BLaER1 (cell line): Measurements from ENCODE around the gene PTPRD.

ENCODE experiments used
- H3K27ac ChIP-seq: shearing (Covaris generic); formaldehyde crosslinking; 2 replicates; pipeline ENCODE4 v1.8.1; 2022
- H3K27me3 ChIP-seq: shearing (Covaris generic); formaldehyde crosslinking; 2 replicates; pipeline ENCODE4 v1.8.1; 2022
- H3K36me3 ChIP-seq: shearing (Covaris generic); formaldehyde crosslinking; 2 replicates; pipeline ENCODE4 v1.8.1; 2022
- H3K4me1 ChIP-seq: shearing (Covaris generic); formaldehyde crosslinking; 2 replicates; pipeline ENCODE4 v1.8.1; 2022
- H3K4me2 ChIP-seq: shearing (Covaris generic); formaldehyde crosslinking; 2 replicates; pipeline ENCODE4 v1.8.1; 2022
- H3K4me3 ChIP-seq: shearing (Covaris generic); formaldehyde crosslinking; 2 replicates; pipeline ENCODE4 v1.8.1; 2022
- H3K9ac ChIP-seq: shearing (Covaris generic); formaldehyde crosslinking; 2 replicates; pipeline ENCODE4 v1.8.1; 2022
- H3K9me3 ChIP-seq: shearing (Covaris generic); formaldehyde crosslinking; 2 replicates; pipeline ENCODE4 v1.8.1; 2022
- H4K20me1 ChIP-seq: shearing (Covaris generic); formaldehyde crosslinking; 2 replicates; pipeline ENCODE4 v1.8.1; 2022
- Cebpa-rat ChIP-seq: shearing (Covaris generic); IDR thresholded peaks from 2 replicates; pipeline ENCODE4 v1.8.1; 2022

The PTPRD gene

DNA sequence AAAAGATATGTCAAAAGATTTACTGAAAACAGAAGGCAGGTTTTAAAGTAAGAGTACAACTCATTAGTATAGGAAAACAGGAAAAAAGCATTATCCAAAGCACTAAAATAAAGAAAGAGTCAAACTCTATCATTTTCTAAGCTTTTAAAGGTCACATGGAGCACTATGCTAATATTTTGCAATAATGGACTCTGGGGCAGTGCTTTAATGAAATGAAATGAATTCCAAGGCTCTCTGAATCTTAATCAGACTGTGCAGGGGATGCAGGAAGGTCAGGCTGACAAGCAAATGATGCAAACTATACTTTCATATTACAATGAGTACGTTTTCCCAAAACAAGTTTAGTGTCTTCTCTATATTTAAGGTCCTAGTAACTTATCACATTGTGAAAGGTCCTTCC, 1831.3 kb downstream of the PTPRD start:
- H3K4me3 ChIP-seq: no peak overlapping the region
- H4K20me1 ChIP-seq: no peaks in the 10 kb centered on the region
- H3K27me3 ChIP-seq: no peaks in the 10 kb centered on the region
- TF ChIP-seq Cebpa-rat: no peak
- no peak overlapping the region for H3K9ac ChIP-seq
- no peaks in the 10 kb centered on the region for H3K9me3 ChIP-seq
- H3K27ac ChIP-seq: no peak overlapping the region
- no peaks in the 10 kb centered on the region for H3K4me1 ChIP-seq
- no peak overlapping the region for H3K4me2 ChIP-seq
- H3K36me3 ChIP-seq: no peaks in the 10 kb centered on the region

- TF ChIP-seq Cebpa-rat: no peak
- no peaks in the 10 kb centered on the region for H3K4me1 ChIP-seq
- H3K4me2 ChIP-seq: no peak overlapping the region
These were observed 1832.4 kb downstream of the PTPRD start for GRCh38 chr9:8780386-8780785.

DNA sequence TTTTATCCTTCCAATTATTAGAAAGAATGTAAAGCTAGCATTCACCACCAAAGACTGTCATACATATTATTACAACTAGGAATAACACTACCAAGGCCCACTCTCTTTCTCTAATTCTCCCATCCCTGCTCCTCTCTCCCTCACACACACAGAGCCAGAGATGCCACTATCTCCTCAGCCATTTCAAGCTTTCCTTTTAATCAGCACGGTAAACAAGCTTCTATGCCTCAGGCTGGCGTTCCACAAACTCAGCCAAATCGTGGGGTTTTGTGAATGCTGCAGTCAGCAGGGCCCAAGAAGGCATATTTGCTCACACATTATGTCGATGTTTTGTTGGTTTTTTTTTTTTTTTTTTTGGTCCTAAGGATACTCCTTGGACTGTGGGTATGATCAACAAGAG, 1833.3 kb downstream of the PTPRD start:
- Histone ChIP-seq H3K9me3 (no peaks in the 10 kb centered on the region), H4K20me1 (no peaks in the 10 kb centered on the region), H3K4me2 (no peak overlapping the region), H3K9ac (no peak overlapping the region), H3K4me1 (no peaks in the 10 kb centered on the region), H3K36me3 (no peaks in the 10 kb centered on the region), H3K27ac (no peak overlapping the region), H3K27me3 (no peaks in the 10 kb centered on the region), H3K4me3 (no peak overlapping the region)
- TF ChIP-seq Cebpa-rat: no peak

More at GRCh38 chr9:8780386-8780785, 1832.4 kb downstream of the PTPRD start:
- Histone ChIP-seq H3K9me3 (no peaks in the 10 kb centered on the region), H3K27ac (no peak overlapping the region), H3K9ac (no peak overlapping the region), H3K27me3 (no peaks in the 10 kb centered on the region), H3K36me3 (no peaks in the 10 kb centered on the region), H4K20me1 (no peaks in the 10 kb centered on the region), H3K4me3 (no peak overlapping the region)

GRCh38 chr9:8778356-8778755, 1834.4 kb downstream of the PTPRD start:
- H3K4me1 ChIP-seq: no peaks in the 10 kb centered on the region
- H3K27me3 ChIP-seq: no peaks in the 10 kb centered on the region
- no peaks in the 10 kb centered on the region for H4K20me1 ChIP-seq
- no peak overlapping the region for H3K4me3 ChIP-seq
- no peak overlapping the region for H3K4me2 ChIP-seq
- no peaks in the 10 kb centered on the region for H3K36me3 ChIP-seq
- no peak for TF ChIP-seq Cebpa-rat
- no peaks in the 10 kb centered on the region for H3K9me3 ChIP-seq
- H3K9ac ChIP-seq: no peak overlapping the region
- H3K27ac ChIP-seq: no peak overlapping the region

DNA sequence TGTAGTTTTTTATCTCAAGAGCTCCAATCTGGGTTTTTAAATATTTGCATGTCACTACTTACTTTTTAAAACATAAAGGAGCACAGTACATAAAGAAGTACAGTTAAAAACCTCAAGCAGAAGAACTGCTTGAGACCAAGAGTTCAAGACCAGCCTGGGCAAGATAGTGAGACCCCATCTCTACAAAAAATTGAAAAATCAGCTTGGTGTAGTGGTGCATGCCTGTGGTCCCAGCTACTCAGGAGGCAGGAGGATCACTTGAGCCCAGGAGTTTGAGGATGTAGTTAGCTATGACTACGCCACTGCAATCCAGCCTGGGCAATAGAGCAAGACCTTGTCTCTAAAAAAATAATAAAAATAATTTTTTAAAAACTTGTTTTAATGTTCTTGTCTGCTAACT, 1840.5 kb downstream of the PTPRD start:
- no peak for TF ChIP-seq Cebpa-rat
- H3K4me2 ChIP-seq: no peak overlapping the region

GRCh38 chr9:8769153-8769552, 1843.6 kb downstream of the PTPRD start:
- no peaks in the 10 kb centered on the region for H3K4me1 ChIP-seq
- no peak overlapping the region for H3K27ac ChIP-seq
- no peaks in the 10 kb centered on the region for H3K9me3 ChIP-seq
- no peak overlapping the region for H3K9ac ChIP-seq
- H3K36me3 ChIP-seq: no peaks in the 10 kb centered on the region
- no peaks in the 10 kb centered on the region for H4K20me1 ChIP-seq
- TF ChIP-seq Cebpa-rat: no peak
- no peak overlapping the region for H3K4me3 ChIP-seq
- no peaks in the 10 kb centered on the region for H3K27me3 ChIP-seq
- no peak overlapping the region for H3K4me2 ChIP-seq

More for the DNA sequence above, 1840.5 kb downstream of the PTPRD start:
- Histone ChIP-seq H4K20me1 (no peaks in the 10 kb centered on the region), H3K9ac (no peak overlapping the region), H3K27ac (no peak overlapping the region), H3K4me3 (no peak overlapping the region), H3K4me1 (no peaks in the 10 kb centered on the region), H3K36me3 (no peaks in the 10 kb centered on the region), H3K9me3 (no peaks in the 10 kb centered on the region), H3K27me3 (no peaks in the 10 kb centered on the region)

DNA sequence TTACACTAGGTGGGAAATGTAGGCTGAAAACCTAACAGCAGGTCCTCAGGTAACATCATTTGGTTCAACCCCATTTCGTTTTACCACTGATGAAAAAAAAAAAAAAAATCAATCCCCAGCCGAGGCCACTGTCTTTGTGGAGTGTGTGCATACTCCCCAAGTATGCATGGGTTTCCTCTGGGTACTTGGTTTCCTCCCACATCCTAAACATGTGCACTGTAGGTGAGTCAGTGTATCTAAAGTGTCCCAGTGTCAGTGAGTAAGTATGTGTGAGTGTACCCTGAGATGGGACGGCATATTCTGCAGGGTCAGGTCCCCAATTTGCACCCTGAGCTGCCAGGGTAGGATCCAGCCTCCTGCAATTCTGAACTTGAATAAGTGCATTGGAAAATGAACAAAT, 1846.7 kb downstream of the PTPRD start:
- no peaks in the 10 kb centered on the region for H3K27me3 ChIP-seq
- H3K4me2 ChIP-seq: no peak overlapping the region
- H3K9ac ChIP-seq: no peak overlapping the region
- no peaks in the 10 kb centered on the region for H3K4me1 ChIP-seq
- no peak for TF ChIP-seq Cebpa-rat
- no peak overlapping the region for H3K27ac ChIP-seq
- no peaks in the 10 kb centered on the region for H4K20me1 ChIP-seq
- no peaks in the 10 kb centered on the region for H3K36me3 ChIP-seq
- no peak overlapping the region for H3K4me3 ChIP-seq
- no peaks in the 10 kb centered on the region for H3K9me3 ChIP-seq

DNA sequence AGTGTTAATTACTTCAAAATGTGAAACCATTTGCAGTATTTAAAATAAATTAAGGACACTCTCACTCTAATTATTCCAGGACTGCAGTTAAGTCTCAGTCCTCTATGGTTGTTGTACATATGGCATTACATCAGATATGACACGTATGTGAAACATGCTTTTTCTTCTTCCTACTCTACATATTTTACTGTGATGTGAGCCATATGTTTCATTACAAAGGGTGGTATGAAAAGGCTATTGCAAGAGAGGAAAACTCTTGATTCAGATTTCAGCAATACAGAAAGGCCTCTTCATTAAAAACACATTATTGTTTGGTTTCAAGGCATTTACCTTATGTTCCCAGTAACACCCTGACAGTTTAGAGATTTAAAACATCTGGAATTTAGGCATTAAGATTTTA, 1848.8 kb downstream of the PTPRD start:
- Histone ChIP-seq H3K36me3 (no peaks in the 10 kb centered on the region), H3K27ac (no peak overlapping the region), H4K20me1 (no peaks in the 10 kb centered on the region), H3K9ac (no peak overlapping the region), H3K4me2 (no peak overlapping the region), H3K4me3 (no peak overlapping the region), H3K9me3 (no peaks in the 10 kb centered on the region), H3K27me3 (no peaks in the 10 kb centered on the region), H3K4me1 (no peaks in the 10 kb centered on the region)
- no peak for TF ChIP-seq Cebpa-rat

GRCh38 chr9:8762479-8763085, 1850.2 kb downstream of the PTPRD start:
- no peaks in the 10 kb centered on the region for H3K36me3 ChIP-seq
- H3K27me3 ChIP-seq: no peaks in the 10 kb centered on the region
- no peak for TF ChIP-seq Cebpa-rat
- no peaks in the 10 kb centered on the region for H3K9me3 ChIP-seq
- no peak overlapping the region for H3K9ac ChIP-seq
- no peak overlapping the region for H3K4me2 ChIP-seq
- no peak overlapping the region for H3K27ac ChIP-seq
- H3K4me1 ChIP-seq: no peaks in the 10 kb centered on the region
- no peaks in the 10 kb centered on the region for H4K20me1 ChIP-seq
- no peak overlapping the region for H3K4me3 ChIP-seq

DNA sequence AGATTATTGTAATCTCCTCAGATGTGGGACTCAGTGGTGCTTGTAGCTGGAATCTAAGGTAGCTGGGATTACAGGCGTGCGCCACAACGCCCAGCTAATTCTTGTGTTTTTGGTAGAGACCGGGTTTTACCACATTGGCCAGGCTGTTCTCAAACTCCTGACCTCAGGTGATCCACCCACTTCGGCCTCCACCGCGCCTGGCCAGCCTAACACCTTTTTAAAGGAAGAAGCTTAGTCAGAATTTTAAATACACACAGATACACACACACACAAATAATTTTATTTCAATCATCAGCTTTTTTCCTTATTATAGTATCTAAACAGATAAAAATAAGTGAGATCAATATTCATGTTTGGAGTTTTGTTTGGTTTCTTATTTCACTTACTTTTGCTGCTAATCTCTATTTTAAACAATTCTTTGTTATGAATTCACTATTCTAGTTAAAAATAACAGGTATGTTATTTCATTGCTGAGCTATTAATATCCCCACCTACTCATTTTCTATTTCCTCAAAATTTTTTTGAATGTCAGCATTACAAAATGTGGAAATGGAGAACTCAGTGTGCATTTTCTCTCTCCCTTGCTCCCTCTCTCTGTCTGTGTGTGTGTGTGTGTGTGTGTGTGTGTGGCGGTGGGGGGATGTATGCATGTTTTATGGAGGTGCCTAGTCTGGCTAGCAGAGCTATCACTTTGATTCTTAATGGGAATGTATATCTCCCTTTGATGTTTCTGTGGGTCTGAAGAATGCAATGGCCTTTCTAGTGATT, 1852.6 kb downstream of the PTPRD start:
- no peak overlapping the region for H3K9ac ChIP-seq
- no peaks in the 10 kb centered on the region for H3K27me3 ChIP-seq
- H4K20me1 ChIP-seq: no peaks in the 10 kb centered on the region
- no peaks in the 10 kb centered on the region for H3K9me3 ChIP-seq
- no peaks in the 10 kb centered on the region for H3K4me1 ChIP-seq
- H3K4me2 ChIP-seq: no peak overlapping the region
- no peak for TF ChIP-seq Cebpa-rat
- H3K27ac ChIP-seq: no peak overlapping the region
- H3K4me3 ChIP-seq: no peak overlapping the region
- no peaks in the 10 kb centered on the region for H3K36me3 ChIP-seq
